HepG2 (cell line): ENCODE data around the gene ACSS2. TPM values are rescaled to one million over a fixed set of nuclear protein-coding genes. Genes with fewer than 3 reads are reported as not detected.
A peak's percentile ranks its signal among the peaks of the same experiment; 100 is the strongest.

Source experiments
- ARID2 ChIP-seq: sonication (generic); formaldehyde crosslinking; IDR thresholded peaks from 2 replicates; pipeline ENCODE4 v1.8.1; 2022; ENCODE audit warnings: mild to moderate bottlenecking, missing genetic modification reagents, borderline replicate concordance
- DR1 ChIP-seq: sonication (generic); formaldehyde crosslinking; IDR thresholded peaks from 2 replicates; pipeline ENCODE4 v1.8.0; 2021; ENCODE audit warnings: mild to moderate bottlenecking, missing genetic modification reagents, inconsistent platforms
- FOXO1 ChIP-seq: sonication (generic); formaldehyde crosslinking; IDR thresholded peaks from 2 replicates; pipeline ENCODE4 v1.4.0; 2020; ENCODE audit warnings: missing genetic modification reagents
- GATA4 ChIP-seq: sonication (generic); IDR thresholded peaks from 2 replicates; pipeline ENCODE4 v1.6.1; 2016; ENCODE audit warnings: antibody characterized with exemption, low read depth, borderline replicate concordance
- JARID2 ChIP-seq: sonication (generic); formaldehyde crosslinking; IDR thresholded peaks from 2 replicates; pipeline ENCODE4 v1.8.1; 2023; ENCODE audit warnings: missing genetic modification reagents, inconsistent platforms; ENCODE audit not compliant: insufficient replicate concordance
- MIXL1 ChIP-seq: IDR thresholded peaks from 2 replicates; pipeline ENCODE4 v1.6.1; 2016
- MXI1 ChIP-seq: IDR thresholded peaks from 3 replicates; pipeline ENCODE4 v1.6.1; 2012; ENCODE audit warnings: low read depth, low read length, inconsistent platforms, borderline replicate concordance
- NBN ChIP-seq: fragments of 450-650 bp; conservative IDR thresholded peaks from 2 replicates; pipeline ENCODE4 v1.6.1; 2017
- RERE ChIP-seq: IDR thresholded peaks from 2 replicates; pipeline ENCODE4 v1.6.1; 2016; ENCODE audit warnings: low read depth, missing genetic modification reagents, missing compliant biosample characterization
- RXRA ChIP-seq: sonication (generic); formaldehyde crosslinking; IDR thresholded peaks from 2 replicates; pipeline ENCODE4 v1.5.1; 2020; ENCODE audit warnings: missing genetic modification reagents
- TBL1XR1 ChIP-seq: fragments of 150-350 bp; IDR thresholded peaks from 2 replicates; pipeline ENCODE4 v1.6.1; 2014; ENCODE audit warnings: borderline replicate concordance, low read length; ENCODE audit not compliant: partially characterized antibody
- ZBTB39 ChIP-seq: sonication (generic); formaldehyde crosslinking; IDR thresholded peaks from 2 replicates; pipeline ENCODE4 v1.5.0; 2020; ENCODE audit warnings: missing genetic modification reagents
- ZC3H4 ChIP-seq: sonication (generic); formaldehyde crosslinking; IDR thresholded peaks from 2 replicates; pipeline ENCODE4 v1.4.0; 2020; ENCODE audit warnings: missing genetic modification reagents, borderline replicate concordance
- ZGPAT ChIP-seq: IDR thresholded peaks from 2 replicates; pipeline ENCODE4 v1.6.1; 2016; ENCODE audit warnings: mild to moderate bottlenecking
- ZNF256 ChIP-seq: sonication (generic); formaldehyde crosslinking; conservative IDR thresholded peaks from 2 replicates; pipeline ENCODE4 v1.4.0; 2020; ENCODE audit warnings: missing genetic modification reagents
- ZNF280D ChIP-seq: sonication (generic); formaldehyde crosslinking; IDR thresholded peaks from 2 replicates; pipeline ENCODE4 v1.5.1; 2020; ENCODE audit warnings: mild to moderate bottlenecking, missing genetic modification reagents
- ZNF30 ChIP-seq: sonication (generic); formaldehyde crosslinking; IDR thresholded peaks from 2 replicates; pipeline ENCODE4 v1.5.0; 2020; ENCODE audit warnings: mild to moderate bottlenecking, missing genetic modification reagents
- ZNF652 ChIP-seq: IDR thresholded peaks from 2 replicates; pipeline ENCODE4 v1.6.1; 2016; ENCODE audit warnings: low read depth, borderline replicate concordance
- ZSCAN21 ChIP-seq: sonication (generic); formaldehyde crosslinking; IDR thresholded peaks from 2 replicates; pipeline ENCODE4 v1.8.0; 2022; ENCODE audit warnings: mild to moderate bottlenecking, missing genetic modification reagents, moderate library complexity, borderline replicate concordance
- polyA plus RNA-seq, 8 experiments: library from polyadenylated mRNA; depleted of rRNA in 3 of 8; stranded (reverse) in 7 of 8; unstranded in 1 of 8; fragments of >200 nt; fragmentation: Illumina TruSeq in 4 of 8; extraction: Trizol in 4 of 8; gene quantifications; 2 replicates each; pipeline versions ENCODE4 v1.2.1 to v1.2.3, GENCODE V29; 2011 to 2016; ENCODE audit warnings: low read depth in 4 of 8, missing spikeins in 1 of 8, mixed read lengths in 1 of 8; ENCODE audit not compliant: insufficient read depth in 1 of 8
- total RNA-seq, 5 experiments: library from RNA; depleted of rRNA; stranded (reverse); fragments of >200 nt; fragmentation: Illumina TruSeq; extraction: Trizol; gene quantifications; 2 replicates each; pipeline ENCODE4 v1.2.3, GENCODE V29; 2016; ENCODE audit warnings: low read depth in 1 of 5

ACSS2 gene
- total and polyA plus RNA-seq, 2 of the 13 experiments (the other 11 are each of a cell fraction or from before 2014, with no cell fraction given), result 72.8 to 89.7 TPM

- no peak for TF ChIP-seq ZNF280D
- peak; percentile 64; the same call in 1 of the 3 replicates for TF ChIP-seq MXI1
- no peak for TF ChIP-seq ZNF256 (CRISPR knock-in tag)
- peak; percentile 54 for TF ChIP-seq TBL1XR1
- no peak for TF ChIP-seq ZNF652 (CRISPR knock-in tag)
- peak; percentile 81 for TF ChIP-seq JARID2 (CRISPR knock-in tag)
- peak; percentile 24; the same call in 1 of the 2 replicates for TF ChIP-seq FOXO1 (CRISPR knock-in tag)
- TF ChIP-seq ZBTB39 (CRISPR knock-in tag), result no peak
- TF ChIP-seq NBN, result no peak
- no peak for TF ChIP-seq ZNF30 (CRISPR knock-in tag)
- no peak for TF ChIP-seq ZGPAT
- TF ChIP-seq ZC3H4, result no peak
- no peak; the same call in 1 of the 2 replicates for TF ChIP-seq ZSCAN21 (CRISPR knock-in tag)
- TF ChIP-seq RERE (CRISPR knock-in tag), result no peak
- TF ChIP-seq ARID2 (CRISPR knock-in tag), result no peak
- TF ChIP-seq DR1, result no peak
- TF ChIP-seq MIXL1 (CRISPR knock-in tag), result peak; percentile 62; the same call in 1 of the 2 replicates
- no peak for TF ChIP-seq GATA4
- TF ChIP-seq RXRA, result no peak
Measured at GRCh38 chr20:34874094-34874654, 2.2 kb upstream of the ACSS2 start (continued).
